NB4 (cell line): ENCODE results near the gene KLHL30.

ENCODE experiments used
- MYC ChIP-seq: IDR thresholded peaks from 2 replicates; pipeline ENCODE4 v1.6.1; 2011; ENCODE audit warnings: low read depth, low read length
- POLR2A ChIP-seq: IDR thresholded peaks from 2 replicates; pipeline ENCODE4 v1.6.1; 2011; ENCODE audit warnings: mild to moderate bottlenecking; ENCODE audit not compliant: insufficient read length; ENCODE audit errors: extremely low read depth
- TF ChIP-seq, protein P1 (sequence below): IDR thresholded peaks from one replicate; pipeline ENCODE4 v1.5.1; 2012; ENCODE audit warnings: low read depth, low read length

DNA sequence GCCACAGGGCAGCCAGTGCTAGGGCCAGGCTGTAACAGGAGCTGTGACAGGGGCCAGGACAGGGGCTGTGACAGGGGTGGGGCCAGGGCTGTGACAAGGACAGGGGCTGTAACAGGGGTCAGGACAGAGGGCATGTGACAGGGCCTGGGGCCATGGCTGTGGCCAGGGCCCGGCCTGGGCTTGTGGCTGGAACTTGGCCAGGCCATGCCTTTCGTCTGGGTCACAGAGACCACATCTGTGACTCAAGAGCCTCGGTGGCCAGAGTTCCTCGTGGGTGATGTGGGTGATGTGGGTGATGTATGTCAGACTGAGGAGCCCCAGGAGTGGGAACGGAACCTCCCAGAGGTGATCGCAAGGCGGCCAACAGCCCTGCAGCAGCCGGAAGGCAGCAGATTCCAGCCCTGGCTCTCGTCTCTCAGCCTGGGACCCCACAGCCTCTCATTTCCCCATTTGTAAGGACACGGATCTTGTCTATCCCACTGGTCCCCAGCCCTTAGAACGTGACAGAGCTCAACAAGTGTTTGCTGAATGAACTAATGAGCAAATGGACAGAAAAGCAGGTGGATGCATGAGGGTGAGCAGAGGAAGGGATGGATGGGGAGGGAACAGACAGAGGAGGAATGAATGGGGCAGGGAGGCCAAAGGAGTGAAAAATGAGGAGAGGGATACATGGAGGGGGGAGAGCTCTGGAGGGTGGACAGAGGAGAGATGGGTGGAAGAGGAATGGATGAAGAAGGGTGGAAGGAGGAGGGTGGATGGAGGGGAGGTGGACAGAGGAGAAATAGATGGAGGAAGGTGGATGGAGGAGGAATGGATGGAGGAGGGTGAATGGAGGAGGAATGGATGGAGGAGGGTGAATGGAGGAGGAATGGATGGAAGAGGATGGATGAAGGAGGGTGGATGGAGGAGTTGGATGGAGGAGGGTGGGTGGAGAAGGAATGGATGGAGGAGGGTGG lies 21.0 kb upstream of the KLHL30 start:
- no peak for TF ChIP-seq MYC
- no peak for TF ChIP-seq POLR2A
- TF ChIP-seq, protein P1, sequence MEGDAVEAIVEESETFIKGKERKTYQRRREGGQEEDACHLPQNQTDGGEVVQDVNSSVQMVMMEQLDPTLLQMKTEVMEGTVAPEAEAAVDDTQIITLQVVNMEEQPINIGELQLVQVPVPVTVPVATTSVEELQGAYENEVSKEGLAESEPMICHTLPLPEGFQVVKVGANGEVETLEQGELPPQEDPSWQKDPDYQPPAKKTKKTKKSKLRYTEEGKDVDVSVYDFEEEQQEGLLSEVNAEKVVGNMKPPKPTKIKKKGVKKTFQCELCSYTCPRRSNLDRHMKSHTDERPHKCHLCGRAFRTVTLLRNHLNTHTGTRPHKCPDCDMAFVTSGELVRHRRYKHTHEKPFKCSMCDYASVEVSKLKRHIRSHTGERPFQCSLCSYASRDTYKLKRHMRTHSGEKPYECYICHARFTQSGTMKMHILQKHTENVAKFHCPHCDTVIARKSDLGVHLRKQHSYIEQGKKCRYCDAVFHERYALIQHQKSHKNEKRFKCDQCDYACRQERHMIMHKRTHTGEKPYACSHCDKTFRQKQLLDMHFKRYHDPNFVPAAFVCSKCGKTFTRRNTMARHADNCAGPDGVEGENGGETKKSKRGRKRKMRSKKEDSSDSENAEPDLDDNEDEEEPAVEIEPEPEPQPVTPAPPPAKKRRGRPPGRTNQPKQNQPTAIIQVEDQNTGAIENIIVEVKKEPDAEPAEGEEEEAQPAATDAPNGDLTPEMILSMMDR: no peak
